HCT116 (cell line): ENCODE measurements around the gene INPP5D.

ENCODE experiments used
- CTCF ChIP-seq, 3 experiments: fragments of 200-600 bp in 1 of 3; sonication (generic) in 1 of 3; IDR thresholded peaks in 2 of 3; conservative IDR thresholded peaks in 1 of 3; 2 replicates each; pipeline ENCODE4 v1.5.1; 2012 to 2017; ENCODE audit warnings: low read depth in 2 of 3, low read length in 2 of 3, antibody characterized with exemption in 1 of 3, borderline replicate concordance in 1 of 3, control low read depth in 1 of 3, mild to moderate bottlenecking in 1 of 3, mixed read lengths in 1 of 3, mixed run types in 1 of 3, moderate library complexity in 1 of 3; ENCODE audit not compliant: insufficient read depth in 1 of 3
- POLR2A ChIP-seq: IDR thresholded peaks from 2 replicates; pipeline ENCODE4 v1.7.0; 2011; ENCODE audit warnings: borderline replicate concordance; ENCODE audit not compliant: insufficient read depth, insufficient read length; ENCODE audit errors: extremely low read depth
- POLR2AphosphoS5 ChIP-seq: IDR thresholded peaks from 2 replicates; pipeline ENCODE4 v1.6.1; 2011; ENCODE audit warnings: mild to moderate bottlenecking, low read depth, low read length, moderate library complexity
- SIN3A ChIP-seq: IDR thresholded peaks from 2 replicates; pipeline ENCODE4 v1.6.1; 2012; ENCODE audit warnings: low read depth

DNA sequence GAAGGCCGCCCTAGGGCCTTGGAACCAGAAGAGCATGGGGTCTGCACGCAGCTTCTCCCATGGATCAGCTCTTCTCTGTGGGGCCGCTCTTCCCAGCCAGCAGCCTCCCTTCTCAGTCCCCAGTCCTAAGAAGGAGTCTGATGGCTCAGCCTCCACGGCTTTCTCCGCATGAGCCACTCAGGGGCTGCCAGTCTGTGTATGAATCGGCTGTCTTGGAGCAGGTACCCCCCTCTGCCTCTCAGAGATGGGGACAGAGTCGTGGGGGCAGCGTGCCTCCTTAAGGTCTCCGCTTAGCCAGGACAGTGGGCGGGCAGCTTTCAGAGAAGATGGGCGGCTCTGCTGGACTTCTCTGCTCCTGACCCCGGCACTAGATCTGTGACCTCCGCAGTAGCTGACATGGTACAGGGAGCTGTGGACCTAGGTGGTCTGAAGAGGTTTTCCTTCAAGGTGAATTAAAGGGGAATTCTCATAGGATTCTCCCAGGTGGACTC lies 21.6 kb downstream of the INPP5D start:
- no peak for TF ChIP-seq CTCF (IDR thresholded peaks at IDR 0.05 in 2 of 3, conservative IDR thresholded peaks at IDR 0.05 in 1 of 3; ENCODE audit: borderline replicate concordance in 1 of 3, insufficient read depth in 1 of 3, low read depth in 2 of 3, low read length in 2 of 3)
- TF ChIP-seq POLR2A = no peak
- no peak for TF ChIP-seq SIN3A
- TF ChIP-seq POLR2AphosphoS5 = no peak
